ENCODE data around the gene CDKN1A.

CDKN1A gene

DNA sequence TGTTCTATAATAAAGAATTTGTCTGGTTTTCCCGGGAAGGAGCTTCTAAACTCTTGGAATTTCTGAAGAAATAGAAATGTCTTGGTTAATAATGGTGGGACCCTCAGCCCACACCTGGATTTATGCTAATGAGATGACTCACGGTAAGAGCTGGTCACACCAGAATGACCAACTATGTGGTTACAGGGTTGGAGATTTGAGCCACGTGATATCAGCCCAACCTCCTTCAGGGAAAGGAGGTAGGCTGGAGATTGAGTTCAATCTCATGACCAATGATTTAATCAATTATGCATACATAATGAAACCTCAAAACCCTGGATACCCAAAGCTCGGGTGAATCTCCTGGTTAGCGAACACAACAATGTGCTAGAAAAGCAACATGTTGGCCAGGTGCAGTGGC is 22.1 kb upstream of the CDKN1A start:
- DNase-seq = no peak

DNA sequence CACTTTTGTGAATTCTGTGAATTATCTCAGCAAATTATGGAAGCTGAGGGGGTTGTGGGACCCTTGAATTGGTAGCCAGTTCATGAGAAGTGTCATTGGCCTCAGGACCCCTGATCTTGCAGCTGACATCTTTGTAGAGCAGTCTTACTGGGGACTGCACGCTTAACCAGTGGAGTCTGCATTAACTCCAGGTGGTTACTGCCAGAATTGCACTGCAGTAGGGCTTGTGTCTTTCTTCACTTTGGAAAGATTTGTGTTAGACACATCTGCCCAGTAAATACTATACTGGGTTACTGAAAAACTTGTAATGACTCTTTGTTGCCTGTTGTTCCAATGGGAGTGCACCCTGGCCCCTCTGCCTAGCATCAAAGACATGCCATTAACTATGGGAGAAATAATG is 21.2 kb upstream of the CDKN1A start:
- DNase-seq = no peak

GRCh38 chr6:36657942-36658544 is 20.5 kb upstream of the CDKN1A start:
- DNase-seq = no peak

DNA sequence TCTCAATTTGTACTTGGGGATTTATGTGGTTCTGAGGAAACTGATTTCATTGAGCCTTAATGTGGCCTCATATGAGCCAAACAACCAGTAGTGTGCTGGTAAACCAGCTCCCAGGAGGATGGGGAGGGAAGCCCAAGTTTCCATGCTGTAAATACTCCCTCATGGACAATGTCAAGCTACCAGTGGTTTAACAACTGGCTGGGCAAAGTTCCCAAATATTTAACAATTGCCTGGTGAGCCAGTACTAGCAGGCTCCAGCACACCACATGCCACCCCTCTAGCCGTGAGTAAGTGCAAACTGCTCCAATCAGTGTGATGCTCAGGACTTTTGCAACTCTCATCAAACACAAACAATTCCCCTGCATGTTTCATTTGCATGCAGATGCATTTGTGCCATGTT is 19.2 kb upstream of the CDKN1A start:
- no peak for DNase-seq

DNA sequence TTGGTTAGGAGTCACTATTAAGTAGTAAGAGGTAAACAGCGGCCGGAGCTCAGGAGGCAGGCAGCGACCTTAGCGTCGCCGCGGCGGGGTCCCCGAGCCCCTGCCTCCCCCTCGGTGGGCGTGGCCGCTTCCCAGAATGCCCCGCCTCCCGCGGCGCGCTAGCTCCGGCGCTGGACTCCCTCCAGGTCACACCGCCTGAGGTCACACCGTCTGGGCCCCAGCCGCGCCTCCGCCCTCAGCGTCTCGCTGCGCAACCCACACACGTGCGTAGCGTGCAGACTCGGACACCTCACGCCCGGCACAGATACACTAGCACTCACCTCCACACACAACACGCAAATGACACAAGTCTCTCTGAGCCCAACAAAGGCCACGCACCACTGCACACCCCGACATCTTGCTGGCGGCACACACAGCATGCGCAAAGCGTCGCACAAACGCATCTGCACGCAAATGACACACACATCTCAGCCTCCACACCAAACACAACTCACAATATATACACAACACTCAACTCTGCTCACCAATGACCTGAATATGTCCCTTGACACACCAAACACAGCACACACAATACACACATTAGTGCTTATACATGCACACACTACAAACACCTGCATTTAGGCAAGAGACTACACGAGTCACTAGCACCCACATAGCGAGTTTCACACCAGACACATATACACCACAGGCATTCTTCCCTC is 17.6 kb upstream of the CDKN1A start:
- DNase-seq = no peak

- no peak for DNase-seq
Observed at GRCh38 chr6:36662380-36662779, 16.1 kb upstream of the CDKN1A start.

DNA sequence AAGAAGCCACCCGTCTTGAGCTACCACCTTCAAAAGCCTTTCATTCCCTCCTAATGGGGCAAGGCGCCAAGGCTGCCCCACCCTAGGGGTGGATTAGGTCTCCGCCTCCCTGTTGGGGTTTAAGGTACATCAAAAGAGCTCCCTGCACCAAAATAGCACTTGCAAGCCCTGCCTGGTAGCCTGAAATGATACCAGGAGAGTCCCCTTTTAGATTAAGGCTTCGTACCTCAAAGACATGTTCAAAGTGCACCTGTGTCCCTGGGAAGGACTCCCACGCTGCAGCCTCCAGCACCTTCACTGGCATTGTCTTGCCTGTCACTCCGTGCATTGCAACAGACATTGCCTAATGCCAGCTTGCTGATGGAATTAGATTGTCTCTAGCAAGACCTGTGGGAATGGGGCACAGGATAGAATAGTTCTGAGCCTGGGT is 15.7 kb upstream of the CDKN1A start:
- no peak for DNase-seq

DNA sequence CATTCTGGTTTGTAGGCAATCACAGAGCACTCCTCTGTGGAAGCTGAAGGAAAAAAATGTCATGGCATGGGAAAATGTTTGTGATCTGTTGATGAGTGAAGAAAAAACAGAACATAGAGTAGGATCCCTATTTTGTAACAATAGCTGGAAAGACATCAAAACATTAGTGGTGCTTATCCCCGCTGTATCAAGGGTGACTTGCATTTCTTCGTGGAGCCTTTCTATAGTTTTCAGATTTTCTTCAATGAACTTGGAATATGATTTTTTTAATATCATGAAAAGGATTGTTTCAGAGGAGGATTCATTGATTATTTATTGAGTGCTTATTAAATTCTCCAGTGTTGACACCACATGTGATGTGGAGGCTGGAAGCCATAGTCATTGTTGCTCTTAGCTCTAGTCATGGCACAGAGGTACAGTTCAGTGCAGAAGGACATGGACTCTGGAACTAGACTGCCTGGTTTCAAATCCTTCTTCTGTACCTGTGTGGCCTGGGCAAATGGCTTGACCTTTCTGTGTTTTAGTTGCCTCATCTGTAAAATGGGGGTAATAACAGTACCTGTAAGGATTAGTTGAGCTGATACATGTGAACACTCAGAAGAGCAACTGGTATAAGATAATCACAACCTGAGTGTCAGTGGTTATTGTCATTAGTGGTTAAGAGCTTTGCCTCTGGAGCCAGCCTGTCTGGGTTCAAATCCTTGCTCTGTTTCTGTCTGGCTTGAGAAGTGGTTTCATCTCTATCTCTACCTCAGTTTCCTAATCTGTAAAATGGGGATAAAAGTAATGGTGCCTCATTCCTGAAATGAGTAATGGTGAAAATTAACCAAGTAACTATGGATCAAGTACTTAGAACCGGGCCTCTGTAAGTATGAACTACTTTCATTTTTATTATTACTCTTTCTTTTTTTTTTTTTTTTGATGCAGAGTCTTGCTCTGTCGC is 14.7 kb upstream of the CDKN1A start:
- no peak for DNase-seq

DNA sequence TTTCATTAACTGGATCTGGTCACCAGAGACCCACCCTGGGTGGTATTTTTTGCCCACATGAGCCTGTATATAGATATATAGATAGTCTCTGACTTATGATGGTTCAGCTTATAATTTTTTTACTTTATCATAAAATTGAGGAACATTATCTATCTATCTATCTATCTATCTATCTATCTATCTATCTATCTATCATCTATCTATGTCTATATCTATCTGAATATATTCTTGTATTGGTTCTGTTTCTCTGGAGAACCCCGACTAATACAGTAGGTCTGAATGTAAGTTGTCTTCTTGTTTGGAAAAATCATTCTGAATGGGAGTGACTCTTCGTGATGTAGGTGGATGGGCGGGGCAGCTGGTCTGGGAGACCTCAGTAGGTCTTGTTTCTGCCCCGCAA is 13.3 kb upstream of the CDKN1A start:
- DNase-seq = no peak

DNA sequence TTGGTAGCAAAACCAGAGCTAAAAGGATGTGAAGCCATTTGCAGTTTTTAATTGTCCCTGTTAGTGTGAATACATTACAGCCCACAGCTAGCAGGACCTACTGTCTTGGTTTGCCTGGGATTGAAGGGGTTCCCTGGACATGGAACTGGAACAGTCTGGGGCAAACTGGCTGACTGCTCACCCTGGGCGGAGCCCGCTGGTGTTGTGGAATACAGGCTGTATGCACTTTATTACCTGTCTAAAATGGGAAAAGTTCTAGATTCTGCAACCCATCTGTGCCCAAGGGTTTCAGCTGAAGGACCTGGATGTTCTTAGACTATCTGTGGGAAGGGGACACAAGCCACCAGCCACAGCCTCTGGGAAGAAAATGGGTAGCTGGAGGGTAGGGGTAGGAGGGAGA is 12.2 kb upstream of the CDKN1A start:
- no peak for DNase-seq

GRCh38 chr6:36666826-36667591 is 11.5 kb upstream of the CDKN1A start:
- no peak for DNase-seq

- no peak for DNase-seq
Observed at GRCh38 chr6:36668591-36668990, 9.9 kb upstream of the CDKN1A start.

GRCh38 chr6:36669002-36669401 is 9.5 kb upstream of the CDKN1A start:
- DNase-seq = no peak

DNA sequence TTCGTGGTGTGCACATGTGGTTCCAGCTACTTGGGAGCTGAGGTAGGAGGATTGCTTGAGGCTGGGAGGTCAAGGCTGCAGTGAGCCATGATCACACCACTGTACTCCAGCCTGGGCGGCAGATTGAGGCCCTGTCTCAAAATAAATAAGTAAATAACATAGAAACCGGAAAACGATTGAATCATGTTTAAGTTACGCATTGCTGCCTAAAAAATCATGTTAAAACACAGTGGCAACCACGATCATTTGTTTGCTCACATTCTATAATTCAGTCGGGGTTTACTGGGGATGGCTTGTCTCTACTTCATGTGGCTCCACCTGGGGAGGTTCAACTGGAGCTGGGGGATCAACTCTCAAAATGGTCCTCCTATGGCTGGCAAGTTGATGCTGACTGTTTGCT is 8.2 kb upstream of the CDKN1A start:
- DNase-seq = no peak

GRCh38 chr6:36671687-36672375 is 6.7 kb upstream of the CDKN1A start:
- no peak for DNase-seq

DNA sequence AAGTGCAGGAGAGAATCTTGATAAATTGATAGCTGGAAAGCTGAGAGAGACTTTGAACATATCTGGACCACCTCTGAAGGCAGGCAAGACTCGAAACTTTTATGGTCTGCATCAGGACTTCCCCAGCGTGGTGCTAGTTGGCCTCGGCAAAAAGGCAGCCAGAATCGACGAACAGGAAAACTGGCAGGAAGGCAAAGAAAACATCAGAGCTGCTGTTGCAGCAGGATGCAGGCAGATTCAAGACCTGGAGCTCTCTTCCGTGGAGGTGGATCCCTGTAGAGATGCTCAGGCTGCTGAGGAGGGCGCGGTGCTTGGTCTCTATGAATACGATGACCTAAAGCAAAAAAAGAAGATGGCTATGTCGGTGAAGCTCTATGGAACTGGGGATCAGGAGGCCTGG is 4.6 kb upstream of the CDKN1A start:
- DNase-seq = no peak

- DNase-seq = no peak
Observed at GRCh38 chr6:36674942-36675341, 3.6 kb upstream of the CDKN1A start.

DNA sequence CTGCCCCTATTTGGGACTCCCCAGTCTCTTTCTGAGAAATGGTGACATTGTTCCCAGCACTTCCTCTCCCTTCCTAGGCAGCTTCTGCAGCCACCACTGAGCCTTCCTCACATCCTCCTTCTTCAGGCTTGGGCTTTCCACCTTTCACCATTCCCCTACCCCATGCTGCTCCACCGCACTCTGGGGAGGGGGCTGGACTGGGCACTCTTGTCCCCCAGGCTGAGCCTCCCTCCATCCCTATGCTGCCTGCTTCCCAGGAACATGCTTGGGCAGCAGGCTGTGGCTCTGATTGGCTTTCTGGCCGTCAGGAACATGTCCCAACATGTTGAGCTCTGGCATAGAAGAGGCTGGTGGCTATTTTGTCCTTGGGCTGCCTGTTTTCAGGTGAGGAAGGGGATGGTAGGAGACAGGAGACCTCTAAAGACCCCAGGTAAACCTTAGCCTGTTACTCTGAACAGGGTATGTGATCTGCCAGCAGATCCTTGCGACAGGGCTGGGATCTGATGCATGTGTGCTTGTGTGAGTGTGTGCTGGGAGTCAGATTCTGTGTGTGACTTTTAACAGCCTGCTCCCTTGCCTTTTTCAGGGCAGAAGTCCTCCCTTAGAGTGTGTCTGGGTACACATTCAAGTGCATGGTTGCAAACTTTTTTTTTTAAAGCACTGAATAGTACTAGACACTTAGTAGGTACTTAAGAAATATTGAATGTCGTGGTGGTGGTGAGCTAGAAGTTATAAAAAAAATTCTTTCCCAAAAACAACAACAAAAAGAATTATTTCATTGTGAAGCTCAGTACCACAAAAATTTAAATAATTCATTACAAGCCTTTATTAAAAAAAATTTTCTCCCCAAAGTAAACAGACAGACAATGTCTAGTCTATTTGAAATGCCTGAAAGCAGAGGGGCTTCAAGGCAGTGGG is 2.1 kb upstream of the CDKN1A start:
- no peak for DNase-seq

GRCh38 chr6:36677059-36677749 is 1.3 kb upstream of the CDKN1A start:
- no peak for DNase-seq

DNA sequence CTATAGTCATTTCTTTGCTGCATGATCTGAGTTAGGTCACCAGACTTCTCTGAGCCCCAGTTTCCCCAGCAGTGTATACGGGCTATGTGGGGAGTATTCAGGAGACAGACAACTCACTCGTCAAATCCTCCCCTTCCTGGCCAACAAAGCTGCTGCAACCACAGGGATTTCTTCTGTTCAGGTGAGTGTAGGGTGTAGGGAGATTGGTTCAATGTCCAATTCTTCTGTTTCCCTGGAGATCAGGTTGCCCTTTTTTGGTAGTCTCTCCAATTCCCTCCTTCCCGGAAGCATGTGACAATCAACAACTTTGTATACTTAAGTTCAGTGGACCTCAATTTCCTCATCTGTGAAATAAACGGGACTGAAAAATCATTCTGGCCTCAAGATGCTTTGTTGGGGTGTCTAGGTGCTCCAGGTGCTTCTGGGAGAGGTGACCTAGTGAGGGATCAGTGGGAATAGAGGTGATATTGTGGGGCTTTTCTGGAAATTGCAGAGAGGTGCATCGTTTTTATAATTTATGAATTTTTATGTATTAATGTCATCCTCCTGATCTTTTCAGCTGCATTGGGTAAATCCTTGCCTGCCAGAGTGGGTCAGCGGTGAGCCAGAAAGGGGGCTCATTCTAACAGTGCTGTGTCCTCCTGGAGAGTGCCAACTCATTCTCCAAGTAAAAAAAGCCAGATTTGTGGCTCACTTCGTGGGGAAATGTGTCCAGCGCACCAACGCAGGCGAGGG is 594 bp upstream of the CDKN1A start:
- DNase-seq = no peak

Measured in activated CD4-positive, alpha-beta T cell treated with anti-CD3 and anti-CD28 coated beads, Interleukin-2, amount 50 U/mL, for 1 hour (primary cell).